Stimulated activated CD4-positive, alpha-beta T cell treated with anti-CD3 and anti-CD28 coated beads, Interleukin-1b, Interleukin-23, amount 100 ng/mL, for 1 hour (primary cell): ENCODE results near the gene FAM120A.
"Not testable (repeated sequence)": the region's sequence is repeated elsewhere in the genome, so short reads cannot be mapped to it uniquely, and the experiment has no call there.

Source experiments
- DNase-seq, 2 donors: peaks; one replicate each; pipeline ENCODE4 v3.0.0-alpha.2; 2020; ENCODE audit warnings: low read depth in 2 of 2

The FAM120A gene

DNA sequence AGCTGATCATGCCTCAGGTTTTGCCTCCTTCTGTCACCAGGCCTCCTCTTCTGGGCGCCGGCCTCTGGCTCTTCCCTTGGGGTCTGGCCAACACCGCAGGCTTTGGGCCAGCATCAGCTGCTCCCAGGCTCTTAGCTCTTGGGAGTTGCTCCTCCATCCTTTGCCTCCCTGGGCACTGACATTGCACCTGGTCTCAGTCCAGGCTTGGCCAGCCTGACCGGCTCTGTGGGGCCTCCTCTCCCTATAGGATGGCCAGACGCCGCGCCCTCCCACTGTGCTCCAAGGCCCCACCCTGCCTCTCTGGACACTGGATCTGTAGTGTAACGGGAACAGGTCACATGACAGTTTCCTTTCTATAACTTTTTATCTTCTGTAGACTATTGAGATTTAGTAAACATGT is 59.7 kb downstream of the FAM120A start:
- DNase-seq = not testable (repeated sequence)

DNA sequence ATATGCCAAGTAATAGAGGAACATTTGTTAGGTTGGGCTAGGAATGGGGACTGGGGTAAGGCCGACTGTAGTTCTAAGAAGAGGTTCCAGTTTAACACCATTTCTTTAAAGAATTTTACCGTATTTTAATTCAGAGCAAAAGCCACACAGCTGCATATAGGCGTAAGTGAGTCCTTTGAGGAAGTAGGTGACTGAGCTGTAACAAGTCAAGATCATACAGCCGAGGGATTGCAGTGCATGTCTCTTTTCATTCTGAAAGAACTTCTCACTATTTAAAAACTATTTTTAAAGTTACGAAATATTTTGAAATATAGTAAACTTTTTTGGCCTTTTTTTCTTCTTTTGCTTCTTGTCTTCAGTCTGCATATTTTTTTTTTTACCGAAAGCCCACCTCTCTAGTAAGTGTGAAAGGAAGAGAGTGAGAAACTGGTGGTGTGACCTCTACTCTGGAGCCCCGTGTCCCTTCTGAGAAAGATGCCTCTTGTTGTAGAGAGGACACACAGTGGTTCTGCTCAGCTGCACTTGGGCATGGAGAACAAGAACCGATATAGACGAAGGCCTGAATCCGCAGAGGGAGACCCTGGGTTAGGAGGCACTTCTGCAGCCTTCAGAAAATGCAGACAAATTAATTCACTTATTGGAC is 60.8 kb downstream of the FAM120A start:
- DNase-seq = not testable (repeated sequence)

- DNase-seq = no peak
Observed at GRCh38 chr9:93513606-93514005, 62.1 kb downstream of the FAM120A start.

GRCh38 chr9:93517331-93517730 is 65.8 kb downstream of the FAM120A start:
- DNase-seq = no peak

DNA sequence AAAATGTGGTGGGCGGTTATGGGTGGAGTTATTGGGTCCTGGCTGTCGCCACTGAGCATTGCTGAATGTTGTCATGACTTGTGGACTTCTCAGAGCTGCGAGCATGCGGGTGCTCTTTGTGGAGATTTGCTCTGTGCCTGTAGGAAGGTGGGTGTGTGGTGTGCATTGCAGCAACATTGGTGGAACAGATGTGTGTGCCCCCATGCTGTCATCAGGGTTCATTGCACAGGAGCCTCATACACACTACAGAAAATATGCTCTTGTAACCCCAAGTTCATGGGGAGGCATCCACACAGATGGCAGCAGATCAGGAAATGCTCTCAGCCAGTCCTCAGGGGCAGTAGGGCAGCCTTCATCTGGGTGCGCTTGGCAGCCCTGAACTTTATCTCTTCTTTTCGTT is 69.0 kb downstream of the FAM120A start:
- no peak for DNase-seq

DNA sequence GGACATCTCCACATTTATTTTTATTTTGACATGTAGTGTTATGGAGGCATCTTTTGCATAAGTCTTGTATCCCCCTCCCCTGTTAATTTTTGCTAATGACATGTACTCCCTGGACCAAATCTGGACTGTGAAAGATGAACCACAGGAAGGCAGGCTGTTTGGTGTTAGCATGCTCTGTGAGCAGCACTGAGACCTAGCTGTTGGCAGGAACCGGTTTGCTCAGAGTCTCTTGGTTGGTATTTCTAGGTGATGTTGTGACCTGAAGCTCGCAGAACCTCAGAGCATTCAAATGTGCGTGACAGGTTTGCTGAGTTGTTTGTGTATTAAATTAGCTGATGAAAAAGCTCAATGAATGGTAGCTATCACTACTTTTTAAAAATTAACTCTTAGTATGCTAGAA is 71.3 kb downstream of the FAM120A start:
- DNase-seq = no peak

- no peak for DNase-seq
Observed at GRCh38 chr9:93523518-93524144, 72.1 kb downstream of the FAM120A start.

DNA sequence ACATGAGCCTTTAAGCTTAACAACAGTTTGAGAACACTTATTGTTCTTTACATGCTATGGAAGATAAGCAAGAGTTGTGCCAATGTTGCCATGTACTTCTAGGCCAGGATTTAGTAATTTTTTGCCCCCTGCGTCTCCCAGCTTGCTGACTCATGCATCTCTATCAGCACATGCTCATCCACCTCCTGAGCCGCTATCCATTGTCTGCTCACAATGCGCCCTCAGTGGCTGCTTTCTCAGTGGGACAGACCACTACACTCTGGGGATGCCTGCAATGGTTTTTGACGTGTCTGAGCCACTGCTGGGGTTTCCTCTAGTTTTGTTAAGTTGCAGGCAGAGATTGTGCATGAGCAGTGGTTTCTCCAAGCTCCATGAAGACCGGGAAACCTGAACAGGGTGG is 74.0 kb downstream of the FAM120A start:
- no peak for DNase-seq

GRCh38 chr9:93531374-93531773 is 79.9 kb downstream of the FAM120A start:
- no peak for DNase-seq

GRCh38 chr9:93532141-93532540 is 80.7 kb downstream of the FAM120A start:
- no peak for DNase-seq

DNA sequence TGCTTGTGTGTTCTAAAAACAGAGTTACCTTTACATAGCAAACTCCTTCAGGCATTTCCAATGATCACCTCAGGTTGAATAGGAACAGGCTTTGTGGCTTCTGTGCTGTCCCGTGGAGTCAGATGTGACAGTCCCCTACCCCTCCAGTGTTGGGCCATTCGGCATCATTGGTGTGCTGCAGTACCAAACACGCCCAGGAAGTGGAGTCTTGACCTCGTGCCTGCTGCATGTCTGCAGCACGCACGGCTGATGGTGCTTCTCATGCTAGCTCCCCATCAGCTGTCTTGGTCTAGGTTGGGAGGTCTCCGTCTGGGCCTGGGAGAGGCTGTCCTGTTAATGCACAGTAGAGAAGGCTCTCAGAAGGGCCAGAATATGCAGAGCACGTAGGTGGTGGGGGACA is 82.4 kb downstream of the FAM120A start:
- no peak for DNase-seq

- no peak for DNase-seq
Observed at GRCh38 chr9:93536167-93536566, 84.7 kb downstream of the FAM120A start.

DNA sequence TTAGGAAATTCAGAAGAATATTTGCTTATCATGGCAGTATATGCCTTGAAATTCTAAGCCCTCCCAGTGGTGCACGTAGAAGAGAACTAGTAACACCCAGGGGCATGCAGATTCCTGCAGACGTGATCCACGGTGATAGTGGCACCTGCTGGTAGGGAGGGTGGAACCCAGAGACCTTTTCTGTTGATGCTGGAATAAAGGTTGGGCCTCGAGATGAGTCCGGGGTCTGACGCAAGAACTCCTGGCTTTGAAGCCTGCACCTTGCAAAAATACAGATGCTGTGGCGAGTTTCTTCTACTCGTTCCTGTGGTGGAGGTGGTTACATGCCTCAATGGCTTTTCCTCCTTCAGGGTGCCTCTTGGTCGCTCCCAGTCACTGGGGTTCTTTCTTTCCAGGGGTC is 85.4 kb downstream of the FAM120A start:
- no peak for DNase-seq

- DNase-seq = no peak
Observed at GRCh38 chr9:93540305-93540704, 88.8 kb downstream of the FAM120A start.

DNA sequence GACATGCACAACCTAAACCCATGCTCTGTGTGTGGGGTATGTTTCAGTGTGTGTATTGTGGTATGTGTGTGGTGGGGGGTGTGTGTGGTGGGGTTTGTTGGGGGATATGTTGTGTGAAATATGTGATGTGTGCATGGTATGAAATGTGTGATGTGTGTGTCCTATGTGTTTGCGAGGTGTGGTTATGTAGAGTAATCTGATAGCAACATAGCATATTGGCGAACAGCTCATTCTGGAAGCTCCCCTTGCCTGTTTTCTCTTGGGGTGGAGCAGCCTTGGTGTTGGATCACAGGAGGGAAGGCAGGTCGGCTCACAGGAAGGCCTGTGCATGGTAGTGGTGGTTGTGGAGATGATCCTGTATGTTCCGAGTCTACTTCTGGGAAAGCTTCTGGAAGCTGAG is 89.5 kb downstream of the FAM120A start:
- DNase-seq = no peak

DNA sequence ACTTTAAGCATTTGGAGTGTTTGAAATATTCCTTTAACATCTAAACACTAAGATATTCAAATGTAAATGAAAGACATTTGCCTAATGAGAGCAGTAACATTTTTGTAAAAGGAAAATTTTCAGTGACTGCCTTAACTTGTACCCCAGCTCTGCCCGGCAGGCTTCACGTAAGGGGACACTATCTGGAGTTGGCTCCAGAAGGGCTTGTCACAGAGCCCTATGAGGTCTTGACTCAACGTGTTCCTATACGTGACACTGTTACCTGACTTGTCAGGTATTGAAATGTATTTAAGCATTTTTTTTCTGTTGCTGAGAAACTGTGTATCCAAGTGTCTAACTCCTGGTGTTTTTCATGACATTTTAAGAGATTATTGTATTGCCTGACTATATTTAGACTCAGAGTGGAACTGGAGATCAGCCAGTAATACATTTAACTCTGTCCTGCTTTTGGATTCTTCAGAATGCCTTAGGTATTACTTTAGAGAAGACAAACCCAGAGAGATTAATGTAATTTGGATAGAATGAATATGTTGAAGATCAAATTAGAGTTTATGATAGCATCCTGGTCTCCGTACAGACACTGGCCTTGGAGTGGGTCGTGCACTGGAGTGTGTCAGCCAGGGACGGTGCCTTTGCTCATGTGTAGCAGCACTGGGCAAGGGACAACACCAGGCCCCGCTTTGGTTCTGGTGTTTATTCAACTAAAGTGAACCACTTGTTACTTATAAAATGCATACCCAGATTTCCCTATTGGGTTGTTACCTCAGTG is 90.3 kb downstream of the FAM120A start:
- DNase-seq = no peak

DNA sequence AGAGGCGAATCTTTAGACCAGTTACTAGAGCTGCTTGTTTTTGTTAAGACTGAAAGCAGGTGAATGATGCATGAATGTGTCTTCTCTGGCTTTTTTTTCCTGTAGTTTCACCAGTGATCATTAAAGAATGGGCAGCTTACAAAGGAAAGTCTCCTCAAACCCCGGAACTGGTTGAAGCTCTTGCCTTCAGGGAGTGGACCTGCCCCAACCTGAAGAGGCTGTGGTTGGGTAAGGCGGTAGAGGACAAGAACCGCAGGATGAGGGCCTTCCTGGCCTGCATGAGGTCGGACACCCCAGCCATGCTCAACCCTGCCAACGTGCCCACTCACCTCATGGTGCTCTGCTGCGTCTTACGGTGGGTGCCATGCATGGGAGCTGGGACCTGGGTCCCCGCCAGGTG is 91.6 kb downstream of the FAM120A start:
- DNase-seq = no peak

DNA sequence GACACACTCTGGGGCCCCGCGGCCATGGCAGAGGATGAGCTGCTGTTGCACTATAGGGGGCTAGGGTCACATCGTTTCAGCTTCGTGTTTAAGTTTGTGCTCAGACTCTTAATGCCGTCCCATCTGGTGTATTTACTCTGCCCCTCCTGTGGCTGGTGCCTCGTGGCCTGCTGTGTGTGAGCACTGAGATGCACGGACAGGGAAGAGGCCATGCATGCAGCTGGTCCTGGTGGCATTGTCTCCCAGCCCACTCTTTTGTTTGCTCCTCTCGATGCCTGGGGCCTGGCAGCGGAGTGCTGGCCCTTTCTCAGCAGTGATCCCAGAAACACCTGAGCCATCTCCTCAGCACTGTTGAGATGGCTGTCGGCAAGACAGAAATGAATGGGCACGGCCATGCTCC is 94.9 kb downstream of the FAM120A start:
- DNase-seq = no peak

DNA sequence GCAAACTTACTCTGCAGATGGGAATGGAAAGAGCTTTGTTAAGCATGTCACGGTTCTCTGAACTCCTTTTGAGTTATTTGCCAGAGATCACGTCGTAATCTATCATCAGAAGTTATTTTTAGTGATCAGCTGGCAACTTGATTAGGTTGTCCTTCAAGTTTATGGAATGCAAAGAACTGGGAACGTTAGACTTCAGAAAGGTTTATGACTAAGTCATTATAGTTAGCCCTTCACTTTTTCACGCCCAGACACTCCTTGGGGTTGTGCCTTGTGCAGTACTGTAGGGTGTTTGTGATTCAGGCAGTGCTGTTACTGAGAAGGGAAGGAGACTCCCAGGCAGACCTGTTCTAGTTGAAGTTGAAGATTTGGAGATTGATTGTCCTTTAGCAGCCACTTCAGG is 98.1 kb downstream of the FAM120A start:
- no peak for DNase-seq

GRCh38 chr9:93552923-93553322 is 101.4 kb downstream of the FAM120A start:
- DNase-seq = no peak

- no peak for DNase-seq
Observed at GRCh38 chr9:93555370-93555769, 103.9 kb downstream of the FAM120A start.

DNA sequence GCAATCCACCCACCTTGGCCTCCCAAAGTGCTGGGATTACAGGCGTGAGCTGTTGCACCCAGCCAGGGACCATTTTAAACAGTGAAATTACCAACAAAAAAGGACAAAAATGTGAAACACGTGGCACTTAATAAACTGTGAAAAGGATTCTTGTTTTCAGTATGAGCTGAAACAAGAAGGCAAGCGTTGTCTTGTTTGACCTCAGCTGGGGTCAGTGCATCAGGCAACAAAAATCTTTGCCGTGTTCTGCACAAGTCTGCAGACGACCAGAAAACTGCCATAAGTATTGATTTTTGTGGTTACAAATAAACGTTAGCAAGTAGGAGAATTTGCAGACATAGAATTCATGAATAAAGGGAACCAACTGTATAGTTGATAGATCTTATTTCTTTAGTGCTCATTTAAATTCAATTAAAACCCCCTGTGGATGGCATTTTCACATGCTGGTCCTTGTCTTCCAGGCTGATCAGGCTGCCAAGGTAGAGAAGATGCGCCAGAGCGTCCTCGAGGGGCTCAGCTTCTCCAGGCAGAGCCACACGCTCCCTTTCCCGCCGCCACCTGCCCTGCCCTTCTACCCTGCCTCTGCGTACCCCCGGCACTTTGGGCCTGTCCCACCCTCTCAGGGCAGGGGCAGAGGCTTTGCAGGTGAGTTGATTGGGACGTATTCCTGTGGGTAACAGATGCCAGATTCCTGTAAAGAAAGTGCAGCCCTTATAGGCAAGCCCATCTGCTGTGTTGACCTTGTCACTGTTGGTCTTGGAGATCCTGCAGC is 106.1 kb downstream of the FAM120A start:
- no peak for DNase-seq
